GM21786 (cell line): ENCODE measurements around the gene RALGPS1.

Experiments
- ATAC-seq: cut with Tn5 transposase; IDR thresholded peaks from one replicate; pipeline ENCODE4 v1.9.1; 2021; ENCODE audit not compliant: unreplicated experiment

RALGPS1 gene

DNA sequence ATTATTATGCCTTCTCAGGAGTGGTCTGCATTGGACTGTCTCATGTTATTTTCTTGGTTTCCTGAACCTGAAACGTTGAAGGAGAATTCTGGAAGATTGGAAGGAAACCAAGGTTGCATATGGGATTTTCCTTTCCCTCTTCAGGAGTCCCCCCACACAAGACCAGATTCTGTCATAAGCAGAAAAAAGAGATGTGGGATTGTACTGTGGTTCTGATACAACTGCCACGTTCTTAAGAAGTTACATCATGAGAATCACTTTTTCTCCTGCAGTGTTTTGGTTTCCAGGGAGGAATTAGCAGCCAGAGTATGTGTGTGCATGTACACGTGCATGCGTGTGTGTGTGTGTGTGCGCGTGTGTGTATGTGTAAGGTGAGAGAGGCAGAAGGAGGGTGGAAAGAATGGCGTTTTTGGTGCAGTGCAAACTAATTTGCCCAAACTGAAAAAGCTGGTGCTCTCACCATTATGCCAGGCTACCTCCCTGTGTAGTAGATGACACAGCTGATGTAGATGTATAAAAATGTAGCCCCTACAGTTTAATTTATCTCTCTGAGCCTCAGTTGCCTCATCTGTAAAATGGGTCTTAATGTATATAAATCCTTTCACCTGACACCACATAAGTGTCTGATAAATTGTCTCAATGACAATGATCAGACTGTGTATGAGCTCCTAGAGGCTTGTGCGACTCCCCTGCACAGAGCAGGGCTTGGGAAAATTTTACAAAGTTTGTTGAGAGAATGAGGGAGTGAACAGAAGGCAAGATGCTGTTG, 38.6 kb downstream of the RALGPS1 start:
- no peak for ATAC-seq

GRCh38 chr9:126955811-126956210, 41.2 kb downstream of the RALGPS1 start:
- ATAC-seq = no peak

DNA sequence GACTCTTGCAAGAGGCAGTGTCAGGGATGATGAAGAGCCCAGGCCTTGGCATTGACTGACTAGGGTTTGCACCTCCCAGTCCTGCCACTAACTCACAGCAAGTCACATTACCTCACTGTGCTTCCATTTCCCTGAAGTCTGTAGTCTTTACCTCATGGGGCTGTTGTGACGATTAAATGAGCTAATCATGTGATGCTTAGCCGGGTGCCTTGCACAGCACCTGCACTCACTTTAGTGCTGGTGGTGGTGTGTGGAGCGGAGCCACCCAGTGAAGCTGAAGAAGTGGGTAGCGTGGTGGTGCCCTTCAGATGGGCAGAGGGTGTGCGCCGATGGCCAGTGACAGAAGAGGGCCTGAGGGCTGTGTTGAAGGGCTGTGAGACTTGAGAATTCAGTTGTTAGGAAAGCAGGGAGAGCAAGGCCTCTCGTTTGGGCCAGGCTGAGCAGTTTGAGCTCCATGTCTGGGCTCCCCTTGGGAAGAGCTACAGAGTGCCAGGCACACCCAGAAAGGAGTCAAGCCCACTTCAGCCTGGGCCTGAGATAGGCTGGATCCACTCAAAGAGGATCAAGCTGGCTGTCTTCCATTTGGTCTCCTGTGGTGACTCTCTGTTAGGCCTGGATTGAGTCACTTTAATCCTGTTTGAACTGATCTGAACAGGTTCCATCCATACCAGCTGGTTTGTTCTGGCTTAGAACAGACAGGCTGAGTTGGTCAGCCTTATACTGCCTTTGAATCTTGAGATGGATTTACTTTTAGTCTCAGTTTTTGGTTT, 42.5 kb downstream of the RALGPS1 start:
- ATAC-seq = no peak

GRCh38 chr9:126957687-126958053, 43.1 kb downstream of the RALGPS1 start:
- ATAC-seq = no peak

- no peak for ATAC-seq
Measured at GRCh38 chr9:126959336-126959735, 44.8 kb downstream of the RALGPS1 start.

- no peak for ATAC-seq
Measured at GRCh38 chr9:126959917-126960316, 45.3 kb downstream of the RALGPS1 start.

GRCh38 chr9:126962336-126962735, 47.8 kb downstream of the RALGPS1 start:
- ATAC-seq = no peak

- no peak for ATAC-seq
Measured at GRCh38 chr9:126965077-126965476, 50.5 kb downstream of the RALGPS1 start.

- no peak for ATAC-seq
Measured at GRCh38 chr9:126965541-126966428, 51.2 kb downstream of the RALGPS1 start.

GRCh38 chr9:126971261-126971660, 56.7 kb downstream of the RALGPS1 start:
- no peak for ATAC-seq

DNA sequence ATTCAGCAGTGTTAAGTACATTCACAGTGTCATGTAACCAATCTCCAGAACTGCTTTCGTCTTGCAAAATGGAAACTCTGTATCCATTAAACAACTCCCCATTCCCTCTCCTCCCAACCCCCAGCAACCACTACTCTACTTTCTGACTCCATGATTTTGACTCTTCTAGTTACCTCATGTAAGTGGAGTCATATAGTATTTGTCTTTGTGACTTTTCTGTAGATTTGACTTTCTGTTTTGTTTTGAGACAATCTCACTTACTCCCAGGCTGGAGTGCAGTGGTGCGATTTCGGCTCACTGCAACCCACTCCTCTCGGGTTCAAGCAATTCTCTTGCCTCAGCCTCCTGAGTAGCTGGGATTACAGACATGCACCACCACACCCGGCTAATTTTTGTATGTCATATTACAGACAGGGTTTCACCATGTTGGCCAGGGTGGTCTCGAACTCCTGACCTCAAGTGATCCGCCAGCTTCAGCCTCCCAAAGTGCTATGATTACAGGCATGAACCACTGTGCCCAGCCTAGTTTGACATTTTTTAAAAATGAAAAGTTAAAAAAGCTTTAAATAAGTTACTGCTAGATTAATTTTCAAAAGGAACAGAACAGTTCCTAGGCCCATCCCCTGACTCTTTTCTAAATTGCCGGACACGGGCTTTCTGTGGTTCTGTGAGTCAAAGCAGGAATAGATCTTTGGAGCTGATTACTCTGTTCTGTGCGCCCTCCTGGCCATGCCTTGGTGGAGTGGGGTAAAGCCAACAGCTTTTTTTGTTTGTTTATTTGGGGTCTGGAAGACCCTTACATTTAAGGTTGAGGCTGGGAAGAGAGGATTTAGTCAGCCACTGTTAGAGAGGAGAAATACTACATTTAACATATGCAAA, 59.3 kb downstream of the RALGPS1 start:
- ATAC-seq = no peak

DNA sequence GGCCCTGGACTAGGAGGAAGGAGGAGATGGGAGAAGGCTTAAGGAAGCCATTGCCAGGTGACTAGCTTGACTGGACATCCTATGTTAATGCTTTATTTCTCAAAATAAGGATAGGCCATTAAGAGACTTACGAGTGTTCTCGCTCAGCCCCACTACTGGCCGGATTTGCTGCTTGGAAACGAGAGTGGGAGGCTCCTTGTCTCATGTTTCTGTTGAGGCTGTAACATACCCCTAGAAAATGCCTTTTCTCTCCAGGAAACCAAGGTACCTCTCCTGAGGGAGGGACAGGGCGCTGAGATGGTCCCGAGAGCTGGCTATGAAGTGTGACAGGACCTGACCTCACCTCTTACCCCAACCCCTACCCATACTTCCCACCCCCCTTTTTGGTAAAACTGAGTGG, 60.0 kb downstream of the RALGPS1 start:
- ATAC-seq = no peak

GRCh38 chr9:126975327-126976220, 61.0 kb downstream of the RALGPS1 start:
- ATAC-seq = no peak

DNA sequence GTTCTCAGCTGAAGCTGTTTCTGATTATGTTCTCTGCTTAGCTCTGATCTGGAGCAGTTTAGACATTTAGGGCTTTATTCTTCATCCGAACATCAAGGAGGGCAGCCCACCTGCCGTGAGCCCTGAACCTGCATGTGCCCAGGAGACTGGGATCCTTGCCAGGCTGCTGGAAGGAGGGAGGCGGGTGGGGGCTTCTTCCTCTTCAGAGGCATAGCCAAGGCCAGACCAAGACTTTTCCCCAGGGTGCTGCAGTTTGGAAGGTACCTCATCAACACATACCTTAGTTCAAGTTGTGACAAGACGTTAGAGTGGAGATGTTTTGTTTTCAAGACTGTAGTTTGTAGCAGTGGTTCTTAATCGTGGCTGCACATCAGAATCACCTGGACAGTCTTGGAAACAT, 64.9 kb downstream of the RALGPS1 start:
- ATAC-seq = no peak

DNA sequence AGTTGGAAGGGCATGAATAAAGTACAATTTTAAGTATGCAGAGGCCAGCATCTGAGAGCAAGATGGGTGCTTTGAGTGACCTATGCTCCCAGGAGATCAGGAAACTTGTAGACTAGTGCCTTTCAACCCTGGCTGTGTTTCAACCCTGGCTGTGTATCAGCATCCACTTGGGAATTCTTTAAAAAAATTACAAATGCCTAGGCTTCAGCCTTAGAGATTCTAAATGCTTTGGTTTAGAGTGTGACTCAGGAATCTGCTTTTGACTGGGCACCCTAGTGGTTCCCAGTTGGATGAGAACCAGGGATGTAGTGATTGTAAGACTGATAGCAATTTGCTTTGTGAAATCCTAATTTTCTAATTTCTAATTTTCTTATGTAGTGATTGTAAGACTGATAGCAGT, 65.6 kb downstream of the RALGPS1 start:
- no peak for ATAC-seq

DNA sequence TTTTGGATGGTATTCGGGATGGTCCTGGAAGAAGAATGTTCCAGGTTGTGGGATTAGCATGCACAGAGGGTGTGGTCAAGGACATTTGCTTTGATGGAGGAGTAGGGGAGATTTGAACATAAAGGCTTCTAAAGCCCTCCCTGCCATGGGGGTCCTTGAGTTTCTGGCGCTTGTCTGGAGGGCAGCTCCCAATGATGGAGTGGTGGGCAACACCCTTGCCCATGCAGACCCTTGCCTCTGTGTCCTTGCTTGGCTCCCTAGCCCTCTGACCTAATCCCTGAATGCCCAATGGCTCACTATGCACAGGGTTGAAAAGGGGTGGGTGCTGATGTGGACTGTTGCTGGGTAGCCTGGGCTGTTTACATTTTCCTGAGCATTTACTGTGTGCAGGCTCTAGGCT, 66.6 kb downstream of the RALGPS1 start:
- ATAC-seq = no peak

DNA sequence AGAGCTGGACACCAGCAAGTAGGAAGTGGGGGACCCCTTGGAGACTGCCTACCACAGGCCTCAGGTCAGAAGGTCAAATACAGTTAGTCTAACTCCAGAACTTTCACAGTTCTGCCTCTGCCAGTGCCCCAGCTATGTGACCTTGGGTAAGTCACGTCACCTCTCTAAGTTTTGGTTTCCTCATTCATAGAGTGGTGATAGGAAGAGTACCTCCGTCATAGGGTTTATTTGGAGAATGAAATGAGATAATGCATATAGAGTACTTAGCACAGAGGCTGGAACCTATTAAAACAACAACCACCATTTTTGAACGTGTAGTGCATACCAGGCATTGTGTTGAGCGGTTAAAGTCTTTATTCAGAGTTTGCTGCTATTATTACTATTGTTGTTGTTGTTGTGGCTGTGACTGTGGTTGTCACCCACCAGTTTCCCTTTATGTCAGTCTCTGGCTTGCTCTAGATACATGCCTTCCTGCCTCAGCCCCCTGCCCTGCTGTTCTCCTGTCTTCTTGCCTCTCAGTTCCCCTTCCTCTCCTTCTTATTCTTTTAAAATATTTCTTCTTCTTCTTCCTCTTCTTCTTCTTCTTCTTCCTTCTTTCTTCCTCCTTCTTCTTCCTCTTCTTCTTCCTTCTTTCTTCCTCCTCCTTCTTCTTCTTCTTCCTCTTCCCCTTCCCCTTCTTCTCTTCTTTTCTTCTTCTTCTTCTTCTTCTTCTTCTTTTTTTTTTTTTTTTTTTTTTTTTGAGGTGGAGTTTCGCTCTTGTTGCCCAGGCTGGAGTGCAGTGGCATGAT, 67.8 kb downstream of the RALGPS1 start:
- no peak for ATAC-seq

DNA sequence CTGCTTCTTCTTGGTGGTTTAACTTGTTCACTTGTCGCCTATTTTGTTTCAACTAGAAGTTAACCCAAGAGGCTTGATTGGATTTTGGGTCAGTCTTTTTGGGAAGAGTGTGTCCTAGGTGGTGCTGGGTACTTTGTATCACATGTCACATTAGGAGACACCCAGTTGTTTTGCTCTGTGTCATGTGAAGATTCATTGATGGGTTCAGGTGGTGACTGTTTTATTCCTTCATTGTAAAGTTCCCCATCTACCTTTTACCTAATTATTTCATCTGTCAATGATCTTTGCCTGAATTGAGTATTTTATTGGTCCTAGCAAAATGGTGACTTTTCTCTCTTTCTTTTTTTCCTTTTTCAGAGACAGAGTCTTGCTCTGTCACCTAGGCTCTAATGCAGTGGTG, 69.2 kb downstream of the RALGPS1 start:
- ATAC-seq = no peak

- no peak for ATAC-seq
Measured at GRCh38 chr9:126984969-126985368, 70.4 kb downstream of the RALGPS1 start.
